Astrocyte of the spinal cord (primary cell): ENCODE measurements around the gene NUP210.

Experiments
- DNase-seq: peaks from one replicate; pipeline ENCODE4 v3.0.0; 2011; ENCODE audit warnings: low read depth, low spot score
- H3K4me3 ChIP-seq: 2 replicates; pipeline ENCODE4 v1.5.1; 2011; ENCODE audit warnings: low read depth, mild to moderate bottlenecking, low read length, moderate library complexity
- CTCF ChIP-seq: IDR thresholded peaks from 2 replicates; pipeline ENCODE4 v1.5.1; 2012; ENCODE audit warnings: low read depth, mild to moderate bottlenecking, low read length, inconsistent platforms
- in situ Hi-C: cut with HindIII; loops from 2 replicates; pipeline ENCODE4 v1.10.0; 2017; ENCODE audit warnings: low sequenced_read_pairs

Gene NUP210

DNA sequence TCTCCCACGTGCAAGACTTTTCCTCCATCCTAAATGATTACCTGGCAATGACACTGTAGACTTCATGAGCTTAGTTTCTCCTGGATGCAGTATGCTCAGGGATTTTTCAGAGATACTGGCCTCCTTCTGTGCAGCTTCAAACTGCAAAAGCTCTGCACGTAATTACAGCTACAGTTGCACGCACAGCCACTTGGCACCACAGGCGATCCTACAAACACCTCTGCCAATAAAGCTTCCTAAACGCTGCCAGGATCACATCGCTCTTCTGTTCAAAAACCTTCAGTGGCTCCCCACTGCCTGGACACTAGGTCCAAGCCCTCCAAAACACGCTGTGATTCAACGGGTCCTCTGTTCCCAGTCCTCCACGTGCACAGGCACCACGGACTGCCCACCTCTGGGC lies 49.5 kb downstream of the NUP210 start:
- no peak overlapping the region for H3K4me3 ChIP-seq
- no peak for DNase-seq
- in situ Hi-C loops, result no loop called here
- no peak for TF ChIP-seq CTCF

DNA sequence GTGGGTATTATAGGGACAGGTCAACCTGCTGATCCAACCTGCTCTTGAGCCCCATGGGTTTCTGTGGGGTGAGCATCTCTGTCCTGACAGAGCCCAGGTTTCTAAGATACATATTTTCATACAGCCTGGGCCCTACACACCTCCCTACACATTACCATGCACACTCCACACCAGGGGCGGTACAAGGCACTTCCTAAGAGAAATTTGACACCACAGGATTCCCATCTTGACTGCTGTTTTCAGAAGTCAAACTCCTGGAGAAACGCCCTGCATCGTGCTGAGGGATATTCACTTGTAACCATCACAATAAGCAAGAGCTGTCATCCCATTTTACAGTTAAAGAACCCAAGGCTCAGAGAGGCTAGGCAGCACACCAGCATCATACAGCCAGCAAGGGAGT lies 50.1 kb downstream of the NUP210 start:
- H3K4me3 ChIP-seq, result no peak overlapping the region
- no peak for DNase-seq
- in situ Hi-C loops, result no loop called here
- no peak for TF ChIP-seq CTCF

DNA sequence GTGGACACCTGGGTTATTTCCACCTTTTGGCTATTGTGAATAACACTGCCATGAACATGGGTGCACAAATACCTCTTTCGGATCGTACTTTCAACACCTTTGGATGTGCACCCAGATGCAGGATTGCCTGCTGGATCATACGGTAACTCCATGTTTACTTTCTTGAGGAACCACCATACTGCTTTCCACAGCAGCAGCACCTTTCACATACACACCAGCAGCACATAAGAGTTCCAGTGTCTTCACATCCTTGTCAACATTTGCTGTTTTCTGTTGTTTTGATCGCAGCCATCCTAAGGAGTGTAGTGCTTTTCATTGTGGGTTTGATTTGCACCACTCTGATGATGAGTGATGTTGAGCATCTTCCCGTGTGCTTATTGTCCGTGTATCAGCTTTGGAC lies 51.3 kb downstream of the NUP210 start:
- no peak for DNase-seq
- in situ Hi-C loops, result no loop called here
- H3K4me3 ChIP-seq, result no peak overlapping the region

DNA sequence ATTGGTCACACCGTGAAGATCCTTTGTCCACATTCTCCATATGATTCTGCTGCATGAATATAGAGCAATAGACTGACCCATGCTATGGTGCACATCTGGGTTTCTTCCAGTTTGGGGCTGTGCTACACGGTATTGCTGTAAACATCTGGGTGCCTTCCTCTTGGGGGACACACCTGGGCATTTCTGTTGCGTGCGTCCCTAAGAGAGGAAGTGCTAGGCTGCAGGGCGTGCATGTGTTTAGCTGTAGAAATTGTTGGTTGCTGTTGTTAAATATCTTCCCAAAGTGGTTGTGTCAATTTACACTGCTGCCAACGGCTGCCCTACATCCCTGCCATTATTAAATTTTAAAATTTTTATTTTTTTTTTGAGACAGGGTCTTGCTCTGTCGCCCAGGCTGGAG lies 52.4 kb downstream of the NUP210 start:
- DNase-seq, result no peak
- H3K4me3 ChIP-seq, result no peak overlapping the region
- in situ Hi-C loops, result no loop called here
- no peak for TF ChIP-seq CTCF

More for the DNA sequence above, 51.3 kb downstream of the NUP210 start:
- TF ChIP-seq CTCF, result no peak

DNA sequence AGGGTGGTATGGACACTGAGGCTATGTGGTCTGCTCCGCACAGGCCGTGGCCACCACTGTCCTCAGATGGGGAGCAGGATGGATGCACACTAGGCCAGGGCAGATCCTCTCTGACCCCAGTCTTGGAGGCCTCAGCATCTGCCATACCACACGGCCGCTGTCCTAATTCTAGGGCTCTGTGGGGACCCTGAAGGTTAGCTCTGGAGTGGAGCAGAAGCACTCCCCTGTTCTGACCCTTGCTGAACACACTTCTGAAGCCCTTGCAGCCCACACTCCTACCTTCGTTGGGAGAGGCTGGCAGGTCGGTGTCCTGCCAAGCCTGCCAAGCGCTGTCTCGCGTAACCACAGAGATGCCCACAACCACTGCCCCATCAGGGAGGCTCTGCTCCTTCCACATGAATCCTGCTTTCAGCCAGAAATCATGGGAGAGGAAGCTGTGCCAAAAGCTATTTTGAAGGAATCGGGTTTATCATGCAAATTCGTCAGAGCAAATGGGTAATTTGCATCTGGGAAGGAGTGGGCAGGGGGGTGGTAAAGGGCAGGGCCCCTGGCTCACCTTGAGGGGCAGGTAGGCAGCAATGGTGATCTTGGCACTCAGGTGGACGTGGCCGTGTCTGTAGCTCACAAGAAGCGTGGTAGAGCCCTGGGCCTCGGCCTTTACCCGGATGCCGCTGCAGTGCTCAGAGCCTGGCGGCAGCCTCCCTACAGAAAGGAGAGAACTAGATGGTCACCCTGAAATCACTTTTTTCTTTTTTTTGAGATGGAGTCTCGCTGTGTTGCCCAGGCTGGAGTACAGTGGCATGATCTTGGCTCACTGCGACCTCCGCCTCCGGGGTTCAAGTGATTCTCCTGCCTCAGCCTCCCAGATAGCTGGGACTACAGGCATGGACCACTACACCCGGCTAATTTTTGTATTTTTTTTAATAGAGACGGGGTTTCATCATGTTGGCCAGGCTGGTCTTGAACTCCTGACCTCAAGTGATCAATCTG lies 54.4 kb downstream of the NUP210 start:
- no peak for TF ChIP-seq CTCF
- no peak for DNase-seq
- H3K4me3 ChIP-seq, result no peak overlapping the region
- in situ Hi-C loops, result no loop called here

DNA sequence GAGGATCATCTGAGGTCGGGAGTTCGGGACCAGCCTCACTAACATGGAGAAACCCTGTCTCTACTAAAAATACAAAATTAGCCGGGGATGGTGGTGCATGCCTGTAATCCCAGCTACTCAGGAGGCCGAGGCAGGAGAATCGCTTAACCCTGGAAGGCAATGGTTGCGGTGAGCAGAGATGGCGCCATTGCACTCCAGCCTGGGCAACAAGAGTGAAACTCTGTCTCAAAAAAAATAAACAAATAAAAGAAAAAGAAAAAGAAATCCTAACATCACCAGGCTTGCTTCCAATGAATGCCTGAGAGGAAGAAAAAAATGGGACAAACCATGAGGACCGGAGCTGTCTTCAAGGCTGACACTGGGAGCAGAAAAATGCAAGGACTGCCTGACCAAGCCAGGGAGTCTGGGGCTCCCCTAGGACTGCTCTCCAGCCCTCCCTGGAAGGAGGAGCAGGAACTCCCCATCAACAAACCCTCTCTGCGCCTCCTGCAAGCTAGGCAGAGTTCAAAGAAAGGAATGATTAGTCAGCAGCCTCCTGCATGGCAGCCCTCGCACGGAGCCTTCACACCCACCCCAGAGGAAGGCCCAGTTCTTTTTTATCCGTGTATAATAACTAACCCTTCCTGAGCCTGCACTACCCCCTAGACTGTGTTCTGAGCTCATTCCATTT lies 55.4 kb downstream of the NUP210 start:
- in situ Hi-C loops, result no loop called here
- no peak for TF ChIP-seq CTCF
- no peak overlapping the region for H3K4me3 ChIP-seq
- DNase-seq, result peak; percentile 78
